Left ventricle myocardium superior (tissue), 1 donor: Measurements from ENCODE around the gene KLHL22. TPM values are rescaled to one million over a fixed set of nuclear protein-coding genes. Genes with fewer than 3 reads are reported as not detected.
"Not testable (repeated sequence)": the region's sequence is repeated elsewhere in the genome, so short reads cannot be mapped to it uniquely, and the experiment has no call there.

Source experiments
- ATAC-seq: fragments of 200-7000 bp; cut with Tn5 transposase; one replicate; pipeline ENCODE4 v1.9.1; 2020; ENCODE audit warnings: mild to moderate bottlenecking, moderate library complexity
- DNase-seq: peaks from one replicate; pipeline ENCODE4 v3.0.0-alpha.2; 2020
- intact Hi-C: fragments of 100-400 bp; cut with micrococcal nuclease; formaldehyde crosslinking; loops from one replicate; pipeline ENCODE4 v1.11.0; 2022
- total RNA-seq: library from RNA; stranded (reverse); fragmentation: NEBNext Ultra II Directional; extraction: Animal tissue kit (Norgen Biotek cat#: 25700); gene quantifications from one replicate; pipeline ENCODE4 v1.2.1, GENCODE V29; 2021
- donor health status: DM: no; HTN: yes; CAD: no; lungs with severe emphysema.

KLHL22 gene
- total RNA-seq, 1 donor from 2014 or later: 14.2 TPM

- DNase-seq: no peak
- no peak for ATAC-seq
- intact Hi-C loops: loop anchor here (5.0 kb wide), 1 partner anchor 40 kb away; no protein-coding TSS in a partner anchor
These were observed 37.9 kb downstream of the KLHL22 start for GRCh38 chr22:20457506-20458240.

GRCh38 chr22:20456722-20457076 is 38.9 kb downstream of the KLHL22 start:
- no peak for ATAC-seq

GRCh38 chr22:20456064-20456721 is 39.4 kb downstream of the KLHL22 start:
- intact Hi-C loops: loop anchor here (5.0 kb wide), 1 partner anchor 39 kb away; no protein-coding TSS in a partner anchor
- DNase-seq (peak; percentile 78), ATAC-seq (peak; percentile 90)

More at GRCh38 chr22:20456722-20457076, 38.9 kb downstream of the KLHL22 start:
- intact Hi-C loops: loop anchor here (5.0 kb wide), 1 partner anchor 39 kb away; no protein-coding TSS in a partner anchor
- DNase-seq: no peak

DNA sequence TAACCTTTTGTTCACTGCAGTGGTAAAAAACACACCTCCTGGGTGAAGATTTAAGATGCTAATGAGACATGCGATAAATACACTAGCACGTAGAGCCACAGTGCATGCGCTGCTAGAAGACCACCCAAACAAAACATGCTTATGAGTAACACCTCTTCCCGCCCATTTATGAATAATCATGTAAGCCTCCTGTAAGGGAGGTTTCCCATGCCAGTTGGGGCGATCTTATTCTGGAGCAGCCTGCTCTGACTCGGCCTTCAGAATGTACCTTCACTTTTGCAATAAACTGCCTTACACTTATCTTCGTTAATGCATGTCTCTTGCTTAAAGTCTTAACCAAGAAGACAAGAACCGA is 39.9 kb downstream of the KLHL22 start:
- intact Hi-C loops: loop anchor here (5.0 kb wide), 1 partner anchor 38 kb away; no protein-coding TSS in a partner anchor
- no peak for ATAC-seq
- DNase-seq: no peak

DNA sequence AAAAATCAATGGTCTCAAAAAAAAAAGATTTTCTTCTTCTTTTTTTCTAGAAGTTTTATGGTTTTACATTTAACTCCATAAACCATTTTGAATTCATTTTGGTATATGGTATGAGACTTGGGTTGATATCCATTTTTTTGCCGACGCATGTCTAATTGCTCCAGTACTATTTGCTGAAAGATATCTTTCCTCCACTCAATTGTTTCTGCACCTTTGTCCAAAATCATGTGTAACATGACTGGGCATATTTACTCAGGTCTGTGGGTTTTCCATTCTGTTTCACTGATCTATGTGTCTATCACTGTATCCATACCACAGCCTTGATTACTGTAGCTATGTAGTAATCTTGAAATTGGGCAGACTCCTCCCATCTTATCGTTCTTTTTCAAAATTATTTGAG is 42.4 kb downstream of the KLHL22 start:
- intact Hi-C loops: no loop called here
- ATAC-seq (no peak), DNase-seq (no peak)

- no peak for ATAC-seq
- intact Hi-C loops: no loop called here
- DNase-seq: no peak
These were observed 43.7 kb downstream of the KLHL22 start for GRCh38 chr22:20451920-20452319.

GRCh38 chr22:20451129-20451778 is 44.3 kb downstream of the KLHL22 start:
- ATAC-seq, DNase-seq, intact Hi-C loops: not testable (repeated sequence)

DNA sequence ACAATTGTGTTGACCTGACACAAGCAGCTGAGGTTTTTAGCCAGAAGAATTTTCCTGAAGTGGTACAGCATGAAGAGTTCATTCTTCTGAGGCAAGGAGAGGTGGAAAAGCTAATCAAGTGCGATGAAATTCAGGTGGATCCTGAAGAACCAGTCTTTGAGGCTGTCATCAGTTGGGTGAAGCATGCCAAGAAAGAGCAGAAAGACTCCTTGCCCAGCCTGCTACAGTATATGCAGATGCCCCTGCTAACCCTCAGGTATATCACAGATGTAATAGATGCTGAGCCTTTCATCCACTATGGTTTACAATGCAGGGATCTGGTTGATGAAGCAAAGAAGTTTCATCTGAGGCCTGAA is 45.1 kb downstream of the KLHL22 start:
- DNase-seq (no peak), ATAC-seq (no peak)
- intact Hi-C loops: no loop called here

DNA sequence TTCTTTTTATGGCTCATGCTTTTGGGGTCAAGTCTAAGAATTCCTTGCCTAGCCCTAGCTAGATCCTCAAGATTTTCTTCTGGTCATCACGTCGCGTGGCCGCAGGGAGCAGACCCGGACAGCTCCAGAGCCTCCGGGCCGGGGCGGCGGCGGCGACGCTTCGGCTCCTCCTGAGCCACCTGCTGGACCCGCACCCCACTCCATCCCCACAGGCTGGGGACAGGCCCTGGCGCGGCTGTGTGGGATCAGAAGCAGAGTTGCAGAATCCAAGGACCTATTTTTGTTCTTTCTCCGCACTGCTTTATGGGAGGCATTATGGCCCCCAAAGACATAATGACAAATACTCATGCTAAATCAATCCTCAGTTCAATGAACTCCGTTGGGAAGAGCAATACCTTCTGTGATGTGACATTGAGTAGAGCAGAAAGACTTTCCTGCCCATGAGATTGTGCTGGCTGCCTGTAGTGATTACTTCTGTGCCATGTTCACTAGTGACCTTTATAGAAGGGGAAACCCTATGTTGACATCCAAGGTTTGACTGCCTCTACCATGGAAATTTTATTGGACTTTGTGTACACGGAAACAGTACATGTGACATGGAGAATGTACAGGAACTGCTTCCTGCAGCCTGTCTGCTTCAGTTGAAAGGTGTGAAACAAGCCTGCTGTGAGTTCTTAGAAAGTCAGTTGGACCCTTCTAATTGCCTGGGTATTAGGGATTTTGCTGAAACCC is 45.6 kb downstream of the KLHL22 start:
- DNase-seq: no peak
- intact Hi-C loops: no loop called here
- ATAC-seq: no peak

GRCh38 chr22:20448630-20449029 is 47.0 kb downstream of the KLHL22 start:
- DNase-seq (no peak), ATAC-seq (no peak)
- intact Hi-C loops: no loop called here

GRCh38 chr22:20446383-20446970 is 49.1 kb downstream of the KLHL22 start:
- DNase-seq: no peak
- ATAC-seq: no peak
- intact Hi-C loops: no loop called here

- intact Hi-C loops: no loop called here
- ATAC-seq (no peak), DNase-seq (no peak)
These were observed 51.3 kb downstream of the KLHL22 start for GRCh38 chr22:20444325-20444724.

DNA sequence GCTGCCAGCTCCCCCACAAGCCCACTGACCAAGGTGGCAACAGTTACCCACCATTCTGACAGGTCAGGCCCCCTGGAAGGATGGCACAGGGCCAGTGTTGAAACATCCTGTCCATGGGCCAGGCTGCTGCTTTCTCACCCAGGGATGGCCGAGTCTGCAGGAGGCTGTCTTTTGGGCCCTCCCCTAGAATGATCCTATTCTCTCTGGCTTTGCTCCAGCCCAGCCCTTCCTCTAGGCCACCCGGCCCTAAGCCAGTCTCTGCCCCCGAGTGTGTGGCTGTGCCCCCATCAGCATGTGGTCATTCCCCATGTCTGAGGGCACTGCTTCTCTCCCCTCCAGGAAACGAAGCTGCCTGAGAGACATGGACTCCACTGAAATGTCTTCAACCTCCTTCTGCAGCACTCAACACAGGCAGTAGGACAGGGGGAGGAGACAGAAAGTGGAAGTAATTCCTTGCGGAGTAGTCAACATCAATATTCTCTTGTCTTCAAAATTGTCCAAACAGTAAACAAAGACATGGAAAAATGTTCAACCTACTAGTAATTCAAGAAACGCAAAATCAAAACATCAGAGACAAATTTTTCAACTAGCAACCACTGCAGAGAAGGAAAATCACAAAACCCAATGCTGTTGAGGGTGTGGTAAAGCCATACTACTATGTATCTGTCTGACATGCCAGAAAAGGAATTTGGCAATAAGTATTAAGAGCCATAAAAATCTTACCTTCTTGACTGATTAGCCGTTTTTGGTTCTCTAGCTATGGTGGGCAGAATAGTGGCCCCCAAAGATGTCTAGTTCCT is 52.9 kb downstream of the KLHL22 start:
- intact Hi-C loops: no loop called here
- DNase-seq: no peak

DNA sequence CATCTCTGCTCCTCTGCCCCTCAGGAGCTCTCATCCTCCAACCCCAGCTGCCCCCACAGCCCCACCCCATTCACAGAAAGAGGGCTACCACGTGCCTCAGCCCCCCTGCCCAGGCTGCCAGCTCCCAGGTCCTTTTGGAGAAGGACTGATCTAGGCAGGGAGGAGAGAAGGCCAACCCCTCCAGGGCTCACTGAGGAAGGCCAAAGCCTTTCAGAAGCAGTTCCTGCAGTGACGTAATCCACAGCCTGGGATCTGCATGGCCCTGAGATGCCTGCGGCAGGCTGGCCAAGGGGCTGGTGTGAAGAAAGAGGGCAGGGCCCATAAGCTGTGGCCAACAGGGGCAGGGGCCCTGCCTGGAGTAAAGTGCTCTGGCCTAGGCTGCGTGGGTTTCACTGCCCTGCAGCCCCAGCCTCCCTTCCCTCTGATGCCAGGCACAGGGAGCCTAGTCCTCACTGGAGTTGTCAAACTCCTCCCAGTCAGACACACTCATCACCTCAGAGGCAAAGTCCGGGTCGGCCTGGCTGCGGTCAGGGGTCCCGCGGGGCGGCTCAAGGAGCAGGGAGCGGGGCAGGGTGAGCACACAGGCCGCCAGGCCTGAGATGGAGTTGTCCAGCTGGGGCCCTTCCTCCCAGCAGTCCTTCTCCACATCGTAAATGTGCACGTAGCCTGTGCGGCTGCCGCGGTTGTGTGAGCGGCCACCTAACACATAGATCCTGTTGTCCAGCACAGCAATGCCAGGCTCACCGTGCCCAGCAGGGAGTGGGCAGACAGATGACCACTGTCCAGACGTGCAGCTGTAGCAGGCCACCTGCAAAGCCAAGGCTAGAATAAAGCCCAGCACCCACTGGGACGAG is 53.7 kb downstream of the KLHL22 start:
- intact Hi-C loops: no loop called here
- peak; percentile 43 for DNase-seq
- ATAC-seq: peak; percentile 22

More for the DNA sequence above, 52.9 kb downstream of the KLHL22 start:
- ATAC-seq: no peak

DNA sequence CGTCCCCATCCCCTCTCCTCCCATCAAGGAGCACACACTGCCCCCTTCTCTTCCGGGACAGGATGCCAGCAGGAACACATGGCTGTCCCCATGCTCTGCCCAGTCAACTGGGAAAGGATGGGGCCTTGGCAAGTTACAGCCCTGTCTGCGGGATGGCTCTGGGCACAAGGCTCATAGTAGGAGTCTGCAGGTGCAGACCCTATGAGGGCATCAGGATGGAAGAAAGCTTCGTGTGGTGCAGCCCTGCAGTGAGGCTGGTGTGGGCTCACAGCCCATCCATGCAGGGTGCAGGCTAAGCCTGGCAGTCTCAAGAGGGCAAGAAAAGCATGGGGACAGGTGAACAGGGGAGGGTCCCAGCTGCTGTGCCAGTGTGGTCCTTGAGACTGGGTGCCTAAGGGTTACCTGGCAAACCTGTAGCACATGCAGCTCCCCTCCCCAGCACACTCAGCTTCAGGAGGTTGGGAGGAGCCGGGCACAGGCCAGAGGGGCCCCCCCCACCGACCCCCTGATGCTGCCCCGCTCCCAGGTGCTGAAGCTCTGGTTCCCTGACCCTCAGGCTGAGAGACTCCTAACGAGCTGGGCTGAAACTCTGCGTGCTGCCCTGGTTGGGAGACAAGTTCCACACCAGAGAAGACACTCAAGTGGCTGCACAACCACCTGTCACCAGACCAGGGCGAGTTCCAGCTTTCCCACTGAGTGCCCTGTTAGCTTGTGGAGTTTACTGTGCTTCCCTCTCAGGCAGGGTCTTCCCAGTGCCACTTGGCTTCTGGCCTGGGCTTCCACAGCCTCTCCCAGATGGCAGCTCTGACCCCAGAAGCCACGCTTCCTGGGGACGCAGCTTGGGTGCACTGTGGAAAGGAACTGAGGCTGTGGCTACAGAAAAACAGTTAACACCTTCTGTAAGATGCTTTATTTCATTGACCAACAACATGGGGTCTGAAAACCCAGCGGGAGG is 54.7 kb downstream of the KLHL22 start:
- ATAC-seq (no peak), DNase-seq (no peak)
- intact Hi-C loops: no loop called here

GRCh38 chr22:20439928-20440575 is 55.5 kb downstream of the KLHL22 start:
- DNase-seq: no peak
- no peak for ATAC-seq
- intact Hi-C loops: no loop called here
